Fibroblast of lung (primary cell): Measurements from ENCODE around the gene CXCL5. TPM values are rescaled to one million over a fixed set of nuclear protein-coding genes. Genes with fewer than 3 reads are reported as not detected.

Experiments
- DNase-seq, 2 donors: peaks; one replicate each; pipeline versions ENCODE4 v3.0.0 to v3.0.0-alpha.2; 2010; ENCODE audit warnings: low read depth in 2 of 2
- H2AFZ ChIP-seq: 2 replicates; pipeline ENCODE4 v1.5.1; 2012; ENCODE audit warnings: low read length, control low read depth, inconsistent platforms
- H3K27ac ChIP-seq: 2 replicates; pipeline ENCODE4 v1.5.1; 2011; ENCODE audit warnings: low read length, control low read depth; ENCODE audit not compliant: insufficient read depth
- H3K27me3 ChIP-seq: 2 replicates; pipeline ENCODE4 v1.5.1; 2011; ENCODE audit warnings: mild to moderate bottlenecking, low read length; ENCODE audit not compliant: control insufficient read depth, insufficient read depth
- H3K36me3 ChIP-seq: 2 replicates; pipeline ENCODE4 v1.5.1; 2011; ENCODE audit warnings: low read length; ENCODE audit not compliant: control insufficient read depth, insufficient read depth
- H3K4me1 ChIP-seq: 2 replicates; pipeline ENCODE4 v1.5.1; 2011; ENCODE audit warnings: low read length; ENCODE audit not compliant: control insufficient read depth, insufficient read depth; ENCODE audit errors: extremely low read depth
- H3K4me2 ChIP-seq: 2 replicates; pipeline ENCODE4 v1.5.1; 2011; ENCODE audit warnings: low read length, control low read depth; ENCODE audit not compliant: insufficient read depth; ENCODE audit errors: extremely low read depth
- H3K4me3 ChIP-seq, 4 experiments: fragments of 200-600 bp in 1 of 4; sonication (generic) in 1 of 4; replicated peaks in 1 of 4; 2 replicates each; pipeline ENCODE4 v1.5.1; 2011 to 2016; ENCODE audit warnings: low read length in 4 of 4, low read depth in 3 of 4, mild to moderate bottlenecking in 3 of 4, control low read depth in 2 of 4, inconsistent platforms in 1 of 4, mixed read lengths in 1 of 4; ENCODE audit not compliant: insufficient read depth in 1 of 4; ENCODE audit errors: control extremely low read depth in 1 of 4
- H3K79me2 ChIP-seq: 2 replicates; pipeline ENCODE4 v1.5.1; 2012; ENCODE audit warnings: mild to moderate bottlenecking, low read length, inconsistent platforms; ENCODE audit not compliant: control insufficient read depth, insufficient read depth
- H3K9ac ChIP-seq: 2 replicates; pipeline ENCODE4 v1.5.1; 2011; ENCODE audit warnings: mild to moderate bottlenecking, low read length, control low read depth; ENCODE audit not compliant: insufficient read depth
- H3K9me3 ChIP-seq: 2 replicates; pipeline ENCODE4 v1.5.1; 2012; ENCODE audit warnings: low read depth, low read length; ENCODE audit not compliant: control insufficient read depth, insufficient read depth
- H4K20me1 ChIP-seq: 2 replicates; pipeline ENCODE4 v1.5.1; 2011; ENCODE audit warnings: low read length; ENCODE audit not compliant: control insufficient read depth, insufficient read depth; ENCODE audit errors: extremely low read depth
- CTCF ChIP-seq, 2 donors: IDR thresholded peaks in 1 of 2; conservative IDR thresholded peaks in 1 of 2; 1 replicate in 1 of 2; 2 replicates in 1 of 2; pipeline ENCODE4 v1.5.1; 2011 to 2012; ENCODE audit warnings: low read length in 2 of 2, control low read depth in 1 of 2, inconsistent platforms in 1 of 2, low read depth in 1 of 2, mild to moderate bottlenecking in 1 of 2
- EZH2 ChIP-seq: IDR thresholded peaks from 2 replicates; pipeline ENCODE4 v1.5.1; 2012; ENCODE audit warnings: low read length, control low read depth, mild to moderate bottlenecking; ENCODE audit errors: missing control alignments
- polyA plus RNA-seq, 2 donors: library from polyadenylated mRNA; depleted of rRNA in 1 of 2; stranded (reverse) in 1 of 2; unstranded in 1 of 2; fragments of >200 nt; gene quantifications; 2 replicates each; pipeline ENCODE4 v1.2.1, GENCODE V29; 2011 to 2012; ENCODE audit warnings: missing spikeins in 1 of 2
- total RNA-seq: library from RNA; depleted of rRNA; stranded (reverse); fragments of >200 nt; gene quantifications from 2 replicates; pipeline ENCODE4 v1.2.1, GENCODE V29; 2014

CXCL5 gene
- total and polyA plus RNA-seq, 2 donors (not counting 1 experiment from before 2014, with no cell fraction given), result 0.24 to 0.66 TPM

GRCh38 chr4:73979407-73979957 is 19.0 kb downstream of the CXCL5 start:
- Histone ChIP-seq H4K20me1 (no peaks in the 10 kb centered on the region), H3K4me2 (no peak overlapping the region), H3K4me3 (no peak overlapping the region), H3K36me3 (no peaks in the 10 kb centered on the region), H3K4me1 (peaks cover 7% of the 10 kb centered on the region), H3K9ac (no peak overlapping the region), H3K27ac (no peak overlapping the region), H3K27me3 (no peaks in the 10 kb centered on the region), H2AFZ (no peak overlapping the region), H3K79me2 (no peaks in the 10 kb centered on the region), H3K9me3 (no peaks in the 10 kb centered on the region)
- no peak for DNase-seq
- no peak for TF ChIP-seq CTCF (conservative IDR thresholded peaks at IDR 0.05 in 1 of 2, IDR thresholded peaks at IDR 0.05 in 1 of 2; ENCODE audit: low read depth in 1 of 2, low read length in 2 of 2)
- TF ChIP-seq EZH2, result no peak

GRCh38 chr4:73978886-73979285 is 19.6 kb downstream of the CXCL5 start:
- Histone ChIP-seq H3K79me2 (no peaks in the 10 kb centered on the region), H3K4me2 (no peak overlapping the region), H3K4me1 (peaks cover 7% of the 10 kb centered on the region), H3K9me3 (no peaks in the 10 kb centered on the region), H3K36me3 (no peaks in the 10 kb centered on the region), H3K9ac (no peak overlapping the region), H4K20me1 (no peaks in the 10 kb centered on the region), H2AFZ (no peak overlapping the region), H3K27ac (peak overlapping the region; percentile 2), H3K4me3 (no peak overlapping the region), H3K27me3 (no peaks in the 10 kb centered on the region)
- no peak for TF ChIP-seq EZH2
- DNase-seq, result peak; percentile 92 to 93

GRCh38 chr4:73976716-73977115 is 21.8 kb downstream of the CXCL5 start:
- peak; percentile 60 to 73 for DNase-seq
- Histone ChIP-seq H4K20me1 (no peaks in the 10 kb centered on the region), H3K36me3 (no peaks in the 10 kb centered on the region), H3K4me2 (no peak overlapping the region), H3K4me3 (no peak overlapping the region), H3K79me2 (no peaks in the 10 kb centered on the region), H3K9me3 (no peaks in the 10 kb centered on the region), H3K27ac (no peak overlapping the region), H3K4me1 (peaks cover 7% of the 10 kb centered on the region), H3K9ac (no peak overlapping the region), H2AFZ (no peak overlapping the region), H3K27me3 (no peaks in the 10 kb centered on the region)
- TF ChIP-seq CTCF (conservative IDR thresholded peaks at IDR 0.05 in 1 of 2, IDR thresholded peaks at IDR 0.05 in 1 of 2; ENCODE audit: low read depth in 1 of 2, low read length in 2 of 2), result no peak
- TF ChIP-seq EZH2, result no peak
